OCI-LY3 (cell line): ENCODE data around the gene CPNE8.

Experiments
- CTCF ChIP-seq: fragments of 200-600, 300-600 bp; sonication (generic); IDR thresholded peaks from 2 replicates; pipeline ENCODE4 v1.5.1; 2014; ENCODE audit warnings: antibody characterized with exemption, low read length, low read depth
- EZH2phosphoT487 ChIP-seq: fragments of 200-600 bp; shearing (Covaris generic); IDR thresholded peaks from 2 replicates; pipeline ENCODE4 v1.6.1; 2018; ENCODE audit warnings: antibody characterized with exemption, mixed run types, low read depth

- no peak for TF ChIP-seq CTCF
- no peak for TF ChIP-seq EZH2phosphoT487
Measured at GRCh38 chr12:38898001-38898684, 7.2 kb downstream of the CPNE8 start.
